ENCODE results near the gene GALNTL6. TPM values are rescaled to one million over a fixed set of nuclear protein-coding genes. Genes with fewer than 3 reads are reported as not detected.

The GALNTL6 gene
- total RNA-seq, 2 donors from 2014 or later = 0.08 TPM; not detected in 1

DNA sequence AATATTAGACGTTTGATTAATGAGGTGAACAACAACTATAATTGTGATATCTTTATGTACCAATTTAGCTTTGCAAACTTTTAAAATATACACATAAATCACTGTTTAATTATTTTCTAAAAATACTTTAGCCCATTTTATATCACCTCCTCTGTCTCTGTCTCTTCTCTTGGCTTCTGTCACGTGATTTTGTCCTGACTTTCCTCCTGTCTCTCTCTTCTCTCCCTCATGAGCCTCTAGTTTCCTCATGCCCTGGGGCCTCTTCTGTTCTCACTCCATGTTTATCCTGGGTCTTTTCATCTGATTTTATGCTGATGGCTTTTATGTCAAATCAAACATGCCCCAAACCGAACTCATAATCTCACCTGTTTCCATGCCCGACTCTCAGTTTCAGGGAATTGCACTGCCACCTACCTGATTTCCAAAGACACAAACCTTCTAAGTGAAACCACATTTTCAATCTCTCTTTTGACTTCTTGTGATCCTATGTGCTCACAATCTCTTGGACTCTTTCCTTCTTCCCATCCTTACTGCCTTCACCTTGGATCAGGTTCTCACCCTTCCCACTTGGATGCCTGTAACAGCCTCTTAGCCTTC, 1052.4 kb downstream of the GALNTL6 start:
- DNase-seq (ENCODE audit: low spot score) = no peak
- TF ChIP-seq, protein P1, sequence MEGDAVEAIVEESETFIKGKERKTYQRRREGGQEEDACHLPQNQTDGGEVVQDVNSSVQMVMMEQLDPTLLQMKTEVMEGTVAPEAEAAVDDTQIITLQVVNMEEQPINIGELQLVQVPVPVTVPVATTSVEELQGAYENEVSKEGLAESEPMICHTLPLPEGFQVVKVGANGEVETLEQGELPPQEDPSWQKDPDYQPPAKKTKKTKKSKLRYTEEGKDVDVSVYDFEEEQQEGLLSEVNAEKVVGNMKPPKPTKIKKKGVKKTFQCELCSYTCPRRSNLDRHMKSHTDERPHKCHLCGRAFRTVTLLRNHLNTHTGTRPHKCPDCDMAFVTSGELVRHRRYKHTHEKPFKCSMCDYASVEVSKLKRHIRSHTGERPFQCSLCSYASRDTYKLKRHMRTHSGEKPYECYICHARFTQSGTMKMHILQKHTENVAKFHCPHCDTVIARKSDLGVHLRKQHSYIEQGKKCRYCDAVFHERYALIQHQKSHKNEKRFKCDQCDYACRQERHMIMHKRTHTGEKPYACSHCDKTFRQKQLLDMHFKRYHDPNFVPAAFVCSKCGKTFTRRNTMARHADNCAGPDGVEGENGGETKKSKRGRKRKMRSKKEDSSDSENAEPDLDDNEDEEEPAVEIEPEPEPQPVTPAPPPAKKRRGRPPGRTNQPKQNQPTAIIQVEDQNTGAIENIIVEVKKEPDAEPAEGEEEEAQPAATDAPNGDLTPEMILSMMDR (IDR thresholded peaks at IDR 0.05) = no peak
- Histone ChIP-seq H3K36me3 (no peaks in the 10 kb centered on the region), H3K9me3 (no peaks in the 10 kb centered on the region), H3K4me1 (no peaks in the 10 kb centered on the region), H3K27ac (no peak overlapping the region), H3K4me3 (no peak overlapping the region), H3K27me3 (no peaks in the 10 kb centered on the region)

DNA sequence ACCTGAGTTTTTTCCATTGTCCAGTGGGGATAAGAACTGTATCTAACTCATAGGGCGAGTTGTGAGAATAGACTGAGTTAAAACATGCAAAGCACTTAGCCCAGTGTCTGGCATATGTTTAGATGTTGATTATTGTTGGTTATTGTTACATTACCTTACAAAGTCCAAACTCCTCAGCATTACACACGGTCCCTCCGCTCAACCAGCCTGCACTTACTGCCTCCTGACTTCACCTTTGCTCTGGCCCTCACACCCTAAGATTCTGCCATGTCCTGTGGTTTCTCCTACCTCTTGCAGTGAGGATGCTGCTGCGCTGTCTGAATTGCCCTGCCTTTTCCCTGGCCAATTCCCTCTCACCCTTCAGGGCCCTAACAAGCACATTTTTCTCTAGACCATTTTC, 1053.2 kb downstream of the GALNTL6 start:
- no peak for DNase-seq (ENCODE audit: low spot score)
- no peaks in the 10 kb centered on the region for H3K9me3 ChIP-seq
- no peak overlapping the region for H3K4me3 ChIP-seq
- TF ChIP-seq, protein P1 (IDR thresholded peaks at IDR 0.05) = no peak
- H3K36me3 ChIP-seq = no peaks in the 10 kb centered on the region
- no peak overlapping the region for H3K27ac ChIP-seq
- H3K27me3 ChIP-seq = no peaks in the 10 kb centered on the region
- no peaks in the 10 kb centered on the region for H3K4me1 ChIP-seq

DNA sequence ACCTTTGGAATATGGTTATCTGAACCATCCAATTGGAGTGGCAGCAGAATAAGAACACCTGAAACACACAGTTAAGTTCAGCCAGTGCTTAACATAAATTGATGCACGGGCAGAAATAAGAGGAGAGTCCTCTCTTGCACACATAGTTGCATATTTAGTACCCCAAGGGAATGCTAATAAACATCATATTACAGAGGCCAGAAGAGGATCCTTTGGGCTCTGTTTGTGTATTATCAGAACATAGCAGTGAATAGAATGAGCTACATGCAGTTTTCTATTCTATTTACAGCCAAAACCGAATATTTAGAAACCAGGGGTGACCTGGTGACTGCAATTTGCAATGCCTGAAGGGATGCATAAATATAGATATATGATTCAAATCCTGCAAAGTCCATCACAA, 1054.6 kb downstream of the GALNTL6 start:
- no peak for DNase-seq (ENCODE audit: low spot score)
- no peaks in the 10 kb centered on the region for H3K9me3 ChIP-seq
- no peaks in the 10 kb centered on the region for H3K27me3 ChIP-seq
- no peak overlapping the region for H3K27ac ChIP-seq
- TF ChIP-seq, protein P1 (IDR thresholded peaks at IDR 0.05) = no peak
- no peaks in the 10 kb centered on the region for H3K4me1 ChIP-seq
- no peaks in the 10 kb centered on the region for H3K36me3 ChIP-seq
- no peak overlapping the region for H3K4me3 ChIP-seq

DNA sequence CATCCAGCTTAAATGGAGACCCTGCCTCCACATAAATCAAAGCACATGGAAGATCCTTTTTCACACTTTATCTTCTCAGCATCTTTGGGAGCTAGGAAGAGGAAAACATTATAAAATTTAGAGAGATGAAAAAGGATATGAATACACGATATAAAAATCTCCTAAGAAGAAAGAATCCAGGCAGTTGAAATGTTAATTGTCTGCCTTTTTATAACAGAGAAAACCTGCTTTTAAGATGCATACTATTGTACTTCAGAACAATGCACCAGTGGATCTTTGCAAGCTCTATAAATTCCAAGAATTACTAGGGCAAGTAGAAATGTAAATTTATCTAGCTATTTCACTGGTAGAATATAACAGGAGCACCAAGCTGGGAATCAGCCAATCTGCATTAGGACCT, 1055.1 kb downstream of the GALNTL6 start:
- TF ChIP-seq, protein P1 (IDR thresholded peaks at IDR 0.05) = no peak
- Histone ChIP-seq H3K4me3 (no peak overlapping the region), H3K36me3 (no peaks in the 10 kb centered on the region), H3K9me3 (no peaks in the 10 kb centered on the region), H3K4me1 (no peaks in the 10 kb centered on the region), H3K27me3 (no peaks in the 10 kb centered on the region), H3K27ac (no peak overlapping the region)
- no peak for DNase-seq (ENCODE audit: low spot score)

GRCh38 chr4:172869621-172870268, 1056.5 kb downstream of the GALNTL6 start:
- H3K4me3 ChIP-seq = no peak overlapping the region
- H3K9me3 ChIP-seq = no peaks in the 10 kb centered on the region
- H3K27ac ChIP-seq = no peak overlapping the region
- H3K36me3 ChIP-seq = no peaks in the 10 kb centered on the region
- TF ChIP-seq, protein P1 (IDR thresholded peaks at IDR 0.05) = no peak
- H3K27me3 ChIP-seq = no peaks in the 10 kb centered on the region
- no peak for DNase-seq (ENCODE audit: low spot score)
- H3K4me1 ChIP-seq = no peaks in the 10 kb centered on the region

DNA sequence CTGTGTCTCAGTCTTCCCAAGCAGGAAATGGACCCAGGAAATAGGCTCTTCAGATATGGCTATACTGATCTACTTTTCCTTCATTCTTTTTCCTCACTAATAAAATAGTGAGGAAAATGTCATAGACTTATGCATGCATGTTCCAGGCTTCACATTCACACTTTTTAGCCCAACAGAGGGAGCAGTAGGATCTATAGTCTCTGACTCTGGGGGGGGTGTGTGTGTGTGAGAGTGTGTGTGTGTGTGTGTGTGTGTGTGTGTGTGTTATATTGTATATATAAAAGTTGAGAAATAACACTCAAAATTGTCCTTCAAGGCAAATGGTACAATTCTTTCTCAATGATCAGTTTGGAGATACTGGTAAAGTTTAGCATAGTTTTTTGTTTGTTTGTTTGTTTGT, 1058.2 kb downstream of the GALNTL6 start:
- no peak overlapping the region for H3K27ac ChIP-seq
- H3K9me3 ChIP-seq = no peaks in the 10 kb centered on the region
- H3K27me3 ChIP-seq = no peaks in the 10 kb centered on the region
- no peak for DNase-seq (ENCODE audit: low spot score)
- H3K4me3 ChIP-seq = no peak overlapping the region
- no peaks in the 10 kb centered on the region for H3K36me3 ChIP-seq
- TF ChIP-seq, protein P1 (IDR thresholded peaks at IDR 0.05) = no peak
- H3K4me1 ChIP-seq = no peaks in the 10 kb centered on the region
